G401 (cell line): ENCODE results near the gene TFF3. TPM values are rescaled to one million over a fixed set of nuclear protein-coding genes. Genes with fewer than 3 reads are reported as not detected.

Experiments used
- DNase-seq: peaks from one replicate; pipeline ENCODE4 v3.0.0-alpha.2; 2015; ENCODE audit warnings: low spot score
- in situ Hi-C: cut with HindIII; loops from 2 replicates; pipeline ENCODE4 v1.10.0; 2016; ENCODE audit warnings: low sequenced_read_pairs, mixed read lengths
- total RNA-seq: library from RNA; depleted of rRNA; stranded (reverse); fragments of >200 nt; shearing (Covaris generic); gene quantifications from 2 replicates; pipeline ENCODE4 v1.2.3, GENCODE V29; 2014

TFF3 gene
- total RNA-seq, 1 experiment from 2014 or later, result not detected

DNA sequence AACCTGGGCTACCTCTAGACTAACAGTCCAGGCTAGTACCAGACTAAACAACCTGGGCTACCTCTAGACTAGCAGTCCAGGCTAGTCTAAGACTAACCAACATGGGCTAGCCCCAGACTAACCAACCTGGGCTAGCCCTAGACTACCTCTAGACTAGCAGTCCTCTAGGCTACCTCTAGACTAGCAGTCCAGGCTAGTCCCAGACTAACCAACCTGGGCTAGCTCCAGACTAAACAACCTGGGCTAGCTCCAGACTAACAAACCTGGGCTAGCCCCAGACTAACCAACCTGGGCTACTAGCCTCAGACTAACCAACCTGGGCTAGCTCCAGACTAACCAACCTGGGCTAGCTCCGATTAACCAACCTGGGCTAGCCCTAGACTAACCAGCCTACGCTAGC lies 33.6 kb upstream of the TFF3 start:
- no peak for DNase-seq
- in situ Hi-C loops, result loop anchor here (10.0 kb wide), 1 partner anchor 56 kb away; the partner anchor contains the start of gene UBASH3A

DNA sequence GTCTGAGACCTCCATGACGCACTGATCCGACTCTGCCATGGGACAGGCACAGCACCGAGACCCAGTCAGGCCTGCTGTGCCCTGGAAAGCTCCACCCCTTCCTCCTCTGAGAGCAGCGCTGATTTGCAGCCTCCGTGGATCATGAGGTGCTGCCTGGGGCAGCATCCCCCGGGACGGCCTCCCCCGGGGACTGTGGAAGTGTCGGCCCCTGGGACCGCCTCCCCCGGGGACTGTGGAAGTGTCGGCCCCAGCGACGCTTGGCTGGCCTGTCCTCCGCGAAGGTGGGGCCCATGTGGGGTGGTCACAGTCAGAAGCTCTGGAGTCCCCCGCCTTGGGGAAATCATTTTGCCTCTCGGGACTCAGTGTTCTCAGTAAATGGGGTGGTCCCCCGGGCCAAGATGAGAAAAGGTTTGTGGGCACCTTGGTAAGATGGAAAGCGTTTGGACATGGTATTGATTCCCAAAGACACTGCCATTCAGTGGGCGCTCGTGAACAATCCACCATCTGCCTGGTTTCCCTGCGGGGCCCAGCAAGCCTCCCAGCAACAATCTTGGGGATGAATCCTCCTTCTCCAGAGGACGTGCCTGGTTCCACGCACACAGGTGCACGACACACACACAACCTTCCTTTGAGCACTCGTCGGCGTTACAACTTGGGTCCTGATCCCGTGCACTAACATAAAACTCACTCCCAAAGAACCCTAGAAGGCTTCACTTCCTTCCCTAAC lies 32.6 kb upstream of the TFF3 start:
- DNase-seq, result no peak
- in situ Hi-C loops, result loop anchor here (10.0 kb wide), 1 partner anchor 57 kb away; the partner anchor contains the start of gene UBASH3A

DNA sequence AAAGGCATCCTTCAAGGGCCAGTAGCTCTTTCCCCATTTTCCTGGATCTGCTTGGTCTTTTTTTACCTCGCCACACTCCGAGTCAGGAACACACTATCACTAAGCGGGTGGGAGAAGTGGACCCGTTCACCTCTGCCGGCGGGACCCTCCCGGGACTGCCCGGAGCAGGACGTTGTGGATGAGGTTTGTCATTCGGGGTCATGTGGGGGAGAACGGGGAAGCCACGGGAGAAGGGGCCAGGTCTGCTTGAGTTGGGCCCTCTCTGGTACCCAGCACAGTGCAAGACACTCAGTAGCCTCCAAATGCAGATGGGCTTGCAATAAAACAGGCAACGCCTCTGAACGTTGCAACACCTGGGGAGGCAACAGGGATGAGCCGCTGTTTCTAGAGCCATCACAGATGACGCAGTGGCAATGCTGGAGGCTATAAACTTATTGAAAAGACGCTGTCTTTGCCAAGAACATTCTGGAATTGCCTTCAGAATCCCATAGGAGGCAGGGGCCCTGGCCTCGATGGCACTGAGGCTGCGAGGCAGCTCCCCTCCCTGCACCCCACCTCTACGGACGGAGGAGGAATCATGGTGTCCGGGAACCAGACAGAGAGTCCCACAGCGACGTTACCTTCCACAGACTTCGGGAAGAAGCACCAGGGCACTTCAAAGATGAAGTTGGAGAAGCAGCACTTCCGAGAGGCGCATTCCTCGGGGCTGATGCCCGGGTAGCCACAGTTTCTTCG lies 31.8 kb upstream of the TFF3 start:
- in situ Hi-C loops, result loop anchor here (10.0 kb wide), 1 partner anchor 58 kb away; the partner anchor contains the start of gene UBASH3A
- DNase-seq, result no peak

DNA sequence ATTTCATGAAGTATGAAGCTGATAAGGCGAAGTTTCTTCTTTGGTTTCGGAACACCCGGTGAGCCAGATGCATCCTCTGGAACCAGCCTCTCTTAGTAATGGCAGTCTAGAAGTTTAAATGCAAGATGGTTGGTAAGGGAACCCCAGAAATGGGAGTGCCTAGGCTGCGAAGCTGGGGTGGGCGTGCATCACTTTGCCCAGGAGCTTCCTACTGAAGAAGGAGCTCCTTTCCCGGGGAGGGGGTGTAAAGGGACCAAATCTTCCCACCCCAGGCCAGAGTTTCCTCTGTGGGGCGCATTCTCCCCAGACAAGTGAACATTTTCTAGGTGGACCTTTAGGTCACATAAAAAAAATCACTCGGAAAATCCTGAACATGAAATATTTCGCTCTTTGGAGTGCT lies 31.2 kb upstream of the TFF3 start:
- DNase-seq, result no peak

DNA sequence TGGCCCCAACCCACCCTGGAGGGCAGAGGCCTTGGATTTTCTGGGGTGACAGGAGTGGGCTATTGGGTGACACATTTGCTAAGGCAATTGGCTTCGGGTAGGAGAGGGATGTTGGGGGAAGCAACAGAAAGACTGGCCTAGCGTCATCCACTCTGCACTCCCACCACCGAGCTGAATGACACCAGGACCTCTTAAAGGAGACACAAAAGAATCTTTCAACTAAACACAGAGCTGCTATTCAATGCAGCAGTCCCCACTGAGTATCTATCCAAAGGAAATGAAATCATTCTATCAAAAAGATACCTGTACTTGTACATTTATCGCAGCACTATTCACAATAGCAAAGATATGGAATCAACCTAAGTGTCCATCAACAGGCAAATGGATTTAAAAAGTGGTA lies 29.4 kb upstream of the TFF3 start:
- no peak for DNase-seq
- in situ Hi-C loops, result loop anchor here (10.0 kb wide), 1 partner anchor 60 kb away; the partner anchor contains the start of gene UBASH3A

More for the DNA sequence above, 31.2 kb upstream of the TFF3 start:
- in situ Hi-C loops, result loop anchor here (10.0 kb wide), 1 partner anchor 58 kb away; the partner anchor contains the start of gene UBASH3A

DNA sequence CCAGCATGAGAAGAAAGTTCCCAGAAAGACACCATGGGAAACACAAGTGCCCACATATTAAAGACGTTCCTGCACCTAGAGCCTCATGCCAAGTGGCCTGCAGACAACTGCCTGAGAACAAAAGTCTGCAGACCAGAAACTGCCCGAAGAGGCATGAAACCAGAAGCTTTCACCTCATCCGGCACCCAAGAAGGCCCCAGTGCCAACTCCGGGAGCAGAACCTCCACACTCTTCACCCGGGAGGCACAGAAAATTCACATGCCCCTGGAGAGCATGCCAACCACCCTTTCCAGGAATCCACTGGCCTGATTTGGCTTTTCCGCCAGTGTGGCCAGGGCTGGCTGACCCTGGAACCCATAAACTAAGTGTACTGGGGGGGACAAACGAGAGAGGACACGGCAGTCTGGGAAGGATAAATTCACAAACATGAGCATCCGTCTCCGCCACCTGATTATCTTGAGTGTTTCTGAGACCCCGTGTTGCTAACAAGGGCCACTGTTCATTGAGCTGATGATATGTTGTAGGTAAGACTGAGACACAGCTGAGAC lies 28.8 kb upstream of the TFF3 start:
- DNase-seq, result no peak
- in situ Hi-C loops, result loop anchor here (10.0 kb wide), 1 partner anchor 61 kb away; the partner anchor contains the start of gene UBASH3A

DNA sequence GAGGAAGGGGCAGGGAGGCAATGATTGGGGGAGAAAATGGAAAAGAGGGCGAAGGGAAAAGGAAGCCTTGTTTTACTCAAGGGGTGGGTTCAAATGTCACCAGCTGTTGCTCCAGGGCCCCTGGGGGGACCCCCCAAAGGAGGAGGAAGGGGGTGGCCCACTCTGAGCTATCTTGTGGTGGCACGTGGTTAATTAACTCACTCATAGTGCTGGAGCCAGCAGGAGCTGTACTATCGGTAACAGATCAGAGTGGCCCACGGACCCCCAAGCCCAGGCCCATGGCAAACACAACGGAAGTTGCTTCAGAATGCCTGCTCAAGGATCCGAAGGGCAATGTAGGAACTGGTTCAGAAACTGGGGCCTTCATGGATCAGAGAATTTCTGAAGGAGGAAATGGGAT lies 28.3 kb upstream of the TFF3 start:
- in situ Hi-C loops, result loop anchor here (10.0 kb wide), 1 partner anchor 61 kb away; the partner anchor contains the start of gene UBASH3A
- DNase-seq, result no peak

DNA sequence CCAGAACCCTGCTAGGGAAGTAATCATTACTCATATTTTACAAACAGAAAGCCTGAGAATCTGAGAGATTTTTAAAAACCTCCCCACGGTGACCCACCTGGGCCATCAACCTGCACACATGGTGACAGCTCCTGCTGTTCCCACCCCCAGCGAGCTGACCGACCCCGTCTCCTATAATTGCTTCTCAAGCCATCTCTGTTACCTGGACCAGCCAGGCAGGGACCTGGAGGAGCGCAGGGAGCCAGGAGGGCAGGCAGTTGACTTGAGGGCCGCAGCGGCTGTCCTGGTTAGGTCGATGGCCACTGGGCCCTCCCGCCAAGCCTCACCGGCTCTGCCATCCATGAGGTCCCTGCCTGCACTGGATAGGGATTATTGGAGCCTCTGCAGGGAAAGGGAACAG lies 27.9 kb upstream of the TFF3 start:
- no peak for DNase-seq
- in situ Hi-C loops, result loop anchor here (10.0 kb wide), 1 partner anchor 62 kb away; the partner anchor contains the start of gene UBASH3A

DNA sequence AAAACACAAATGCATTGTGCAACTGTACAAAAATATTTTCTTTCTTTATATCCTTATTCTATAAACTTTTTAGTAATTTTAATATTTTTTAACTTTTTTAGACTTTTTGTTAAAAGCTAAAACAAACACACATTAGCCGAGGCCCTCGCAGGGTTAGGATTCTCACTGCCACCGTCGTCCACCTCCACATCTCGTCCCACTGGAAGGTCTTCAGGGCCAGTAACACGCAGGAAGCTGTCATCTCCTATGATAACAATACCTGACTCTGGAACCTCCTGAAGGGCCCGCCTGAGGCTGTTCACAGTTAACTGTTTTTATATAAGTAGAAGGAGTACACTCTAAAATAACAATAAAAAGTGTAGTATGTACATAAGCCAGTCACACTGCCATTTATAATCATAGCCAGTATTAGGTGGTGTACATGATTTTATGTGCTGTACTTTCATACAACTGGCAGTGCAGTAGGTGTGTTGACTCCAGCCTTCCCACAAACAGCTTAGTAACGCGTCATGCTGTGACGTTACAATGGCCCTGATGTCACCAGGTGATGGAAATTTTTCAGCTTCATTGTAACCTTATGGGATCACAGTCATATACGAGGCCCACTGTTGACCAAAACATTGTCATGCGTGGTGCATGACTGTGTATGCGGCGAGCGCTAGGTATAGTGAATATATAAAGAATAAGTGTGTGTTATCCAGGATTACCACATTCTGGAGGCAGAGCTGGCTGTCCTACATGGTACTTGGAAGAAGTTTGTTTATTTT lies 26.8 kb upstream of the TFF3 start:
- in situ Hi-C loops, result loop anchor here (10.0 kb wide), 1 partner anchor 63 kb away; the partner anchor contains the start of gene UBASH3A
- no peak for DNase-seq

DNA sequence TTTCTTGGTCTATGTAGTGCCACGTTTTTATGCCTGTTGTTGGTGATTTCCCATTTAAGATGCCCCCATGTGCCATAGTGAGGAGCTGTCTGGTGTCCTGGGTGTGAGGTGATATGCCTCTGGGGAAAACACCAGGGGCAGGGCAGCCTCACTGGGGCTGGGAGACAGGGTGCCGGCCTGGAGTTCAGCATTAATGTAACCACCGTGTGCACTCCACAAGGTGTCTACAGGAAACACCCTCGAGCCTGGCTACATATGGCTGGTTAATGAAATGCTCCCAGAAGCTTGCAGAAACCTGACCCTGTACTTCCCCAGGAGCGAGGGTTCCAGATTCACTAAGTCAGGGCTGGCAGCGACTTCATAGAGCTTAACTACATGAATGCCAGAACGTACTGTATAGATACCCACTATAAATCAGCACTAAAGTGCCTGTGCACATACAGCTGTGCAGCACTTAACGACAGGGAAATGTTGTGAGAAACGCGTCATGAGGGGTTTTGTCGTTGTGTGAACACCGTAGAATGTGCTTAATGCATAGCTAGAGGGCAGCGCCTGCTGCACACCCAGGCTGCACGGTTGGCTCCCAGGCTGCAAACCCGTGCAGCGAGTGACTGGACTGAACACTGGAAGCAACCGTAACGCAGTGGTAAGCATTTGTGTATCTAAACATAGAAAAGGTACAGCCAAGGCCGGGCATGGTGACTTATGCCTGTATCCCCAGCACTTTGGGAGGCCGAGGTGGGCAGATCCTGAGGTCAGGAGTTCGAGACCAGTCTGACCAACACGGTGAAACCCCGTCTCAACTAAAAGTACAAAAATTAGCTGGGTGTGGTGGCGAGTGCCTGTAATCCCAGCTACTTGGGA lies 25.2 kb upstream of the TFF3 start:
- in situ Hi-C loops, result loop anchor here (10.0 kb wide), 1 partner anchor 64 kb away; the partner anchor contains the start of gene UBASH3A
- no peak for DNase-seq

DNA sequence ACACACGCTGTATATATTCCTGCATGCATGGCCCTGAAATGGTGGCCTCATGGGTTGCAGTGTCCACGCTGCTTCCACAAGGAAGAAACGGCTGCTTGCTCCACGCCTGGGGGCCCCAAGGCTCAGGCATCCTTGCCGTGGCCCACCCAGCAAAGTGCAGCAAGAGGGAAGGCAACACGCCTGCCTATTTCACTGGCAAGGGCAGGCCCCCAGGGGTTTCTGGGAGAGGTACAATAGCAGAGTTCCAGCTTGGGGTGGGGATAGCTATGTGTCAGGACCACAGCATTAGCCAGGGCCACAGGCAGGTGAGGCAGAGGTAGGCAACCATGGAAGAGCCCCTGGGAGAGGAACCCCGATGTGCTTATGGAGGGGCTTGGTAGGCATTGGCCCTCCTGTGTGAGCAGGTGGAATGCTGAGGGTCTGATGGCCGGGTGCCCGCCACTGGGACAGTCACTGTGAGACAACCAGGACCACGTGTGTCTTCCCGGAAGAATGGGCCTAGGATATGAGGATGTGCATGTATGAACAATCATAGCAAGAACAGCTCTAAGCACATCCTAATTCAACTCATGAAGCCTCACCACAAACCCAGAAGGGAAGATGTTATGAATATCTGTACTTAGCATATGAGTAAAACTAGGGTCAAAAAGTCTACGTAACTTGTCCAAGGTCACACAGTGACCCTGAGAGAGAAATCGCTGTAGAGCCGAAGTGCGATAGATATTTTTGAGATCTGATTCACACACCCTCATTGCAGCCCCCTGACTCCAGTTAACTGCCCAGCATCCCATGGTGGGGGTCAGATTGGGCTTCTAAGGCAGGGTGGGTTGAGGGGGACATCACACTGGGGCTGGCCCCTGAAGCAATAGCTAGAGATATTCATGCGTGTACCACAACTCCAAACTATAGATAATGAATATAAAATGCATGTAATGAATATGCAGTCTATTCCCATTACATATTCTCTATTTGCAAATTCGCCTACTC lies 23.8 kb upstream of the TFF3 start:
- DNase-seq, result no peak
- in situ Hi-C loops, result no loop called here

DNA sequence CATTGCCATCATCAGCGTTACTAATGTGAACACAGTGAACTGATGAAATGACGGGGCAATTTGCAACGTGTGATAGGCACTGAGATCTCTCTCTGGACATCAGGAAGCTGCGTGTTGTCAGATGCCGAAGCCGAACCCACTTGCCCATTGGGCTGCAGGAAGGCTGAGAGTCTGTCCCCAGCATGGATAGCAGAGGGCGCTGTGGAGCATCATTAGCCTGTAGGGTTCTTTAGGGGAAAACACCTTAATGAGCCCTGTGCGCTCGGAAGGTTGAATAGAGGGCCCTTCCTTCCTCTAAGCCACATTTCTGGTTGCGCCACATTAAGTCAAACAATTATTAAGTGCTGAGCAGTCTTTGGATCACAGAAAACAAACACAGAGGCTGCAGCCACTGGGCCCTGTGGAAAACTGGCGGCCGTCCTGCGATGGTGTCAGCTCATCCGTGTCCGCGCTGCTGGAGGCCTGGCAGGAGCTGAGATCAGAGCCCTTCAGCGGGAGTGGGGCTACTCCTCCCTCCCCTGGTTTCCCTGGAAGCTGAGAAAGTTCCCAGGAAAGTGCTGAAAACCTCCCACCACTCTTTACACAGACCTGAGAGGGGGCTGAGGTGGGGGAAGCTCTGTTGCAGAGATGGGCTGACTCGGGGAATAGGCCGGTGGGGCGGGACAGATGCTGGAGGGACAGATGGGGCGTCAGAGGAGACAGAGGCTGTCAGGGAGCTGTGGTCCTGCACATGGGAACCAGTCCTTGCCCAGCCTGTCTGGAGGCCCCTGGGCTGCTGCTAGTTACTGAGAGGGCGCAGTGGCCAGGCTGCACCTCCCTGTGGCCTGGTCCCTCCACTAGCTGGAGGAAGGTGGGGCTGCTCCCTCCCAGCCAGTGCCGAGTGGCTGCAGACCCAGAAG lies 22.9 kb upstream of the TFF3 start:
- DNase-seq, result peak; percentile 85
- in situ Hi-C loops, result no loop called here

DNA sequence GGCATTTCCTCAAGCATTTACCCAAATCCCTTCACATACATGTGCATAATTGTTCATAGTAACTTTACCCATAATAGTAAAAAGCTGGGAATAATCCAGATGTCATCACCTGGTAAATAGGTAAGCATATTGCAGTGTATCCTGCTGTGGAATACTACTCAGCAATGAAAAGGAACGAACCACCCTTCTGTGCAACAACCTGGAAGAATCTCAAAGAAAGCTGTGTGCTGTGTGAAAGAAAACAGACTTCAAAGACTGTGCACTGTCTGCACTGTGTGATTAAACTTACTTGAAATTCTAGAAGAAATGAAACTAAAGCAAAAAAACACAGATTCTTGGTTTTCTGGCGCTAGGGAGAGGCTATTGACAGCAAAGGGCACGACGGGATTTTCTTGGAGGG lies 22.1 kb upstream of the TFF3 start:
- no peak for DNase-seq
- in situ Hi-C loops, result no loop called here

DNA sequence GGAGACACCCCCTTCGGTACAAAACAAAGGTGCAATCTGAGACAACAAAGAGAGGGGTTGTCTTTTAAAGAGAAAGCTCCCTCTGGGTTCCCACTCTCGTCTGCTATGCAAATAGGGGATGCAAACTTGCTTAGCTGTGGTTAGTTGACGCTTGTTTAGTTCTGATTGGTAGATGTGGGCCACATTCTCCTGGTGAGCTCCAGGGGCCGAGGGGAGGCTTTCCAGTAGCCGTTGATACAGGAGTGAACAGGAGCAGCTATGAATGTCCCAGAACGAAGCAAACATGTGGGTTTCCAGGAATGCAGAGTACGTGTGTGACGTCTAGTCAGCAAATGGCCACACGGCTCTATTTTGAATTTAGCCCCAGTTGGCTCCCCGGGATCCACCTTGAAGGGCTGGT lies 20.8 kb upstream of the TFF3 start:
- no peak for DNase-seq
- in situ Hi-C loops, result no loop called here

DNA sequence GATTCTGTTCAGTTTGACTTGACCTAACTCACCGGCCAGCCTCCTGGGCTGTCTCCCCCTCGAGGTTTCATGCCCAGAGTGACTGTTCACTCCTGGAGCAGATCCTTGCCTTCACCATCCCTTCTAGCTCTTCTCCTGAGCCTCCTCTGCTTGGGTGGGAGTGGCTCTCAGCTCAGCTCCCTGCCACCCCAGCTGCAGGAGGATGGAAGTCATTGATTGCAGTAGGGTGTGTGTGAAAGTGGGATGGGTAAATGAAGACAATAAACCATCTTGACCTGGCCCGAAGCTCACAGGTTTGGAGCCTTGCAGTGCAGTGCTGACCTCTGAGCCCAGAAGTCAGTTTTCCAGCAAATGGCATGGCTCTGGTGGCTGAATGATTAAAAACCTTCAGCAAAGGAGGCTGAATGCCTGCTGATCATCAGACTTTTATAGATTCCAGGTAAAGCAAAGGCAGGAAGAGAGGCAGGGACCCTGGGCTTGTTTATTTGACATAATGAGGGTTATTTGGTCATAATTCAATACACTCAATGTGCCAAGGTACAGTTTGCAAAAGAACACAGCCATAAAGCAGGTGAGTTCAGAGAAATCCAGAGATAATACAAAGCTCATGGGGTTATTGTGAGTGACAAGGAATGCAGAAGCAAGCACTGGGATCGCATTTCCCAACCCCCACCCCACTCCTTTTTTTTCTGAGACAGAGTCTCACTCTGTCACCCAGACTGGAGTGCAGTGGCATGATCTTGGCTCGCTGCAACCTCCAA lies 17.5 kb upstream of the TFF3 start:
- in situ Hi-C loops, result no loop called here
- DNase-seq, result no peak
